ENCODE measurements around the gene KRT73. TPM values are rescaled to one million over a fixed set of nuclear protein-coding genes. Genes with fewer than 3 reads are reported as not detected.

Gene KRT73
- total RNA-seq, 4 donors from 2014 or later = 0.15 TPM; not detected in 3

DNA sequence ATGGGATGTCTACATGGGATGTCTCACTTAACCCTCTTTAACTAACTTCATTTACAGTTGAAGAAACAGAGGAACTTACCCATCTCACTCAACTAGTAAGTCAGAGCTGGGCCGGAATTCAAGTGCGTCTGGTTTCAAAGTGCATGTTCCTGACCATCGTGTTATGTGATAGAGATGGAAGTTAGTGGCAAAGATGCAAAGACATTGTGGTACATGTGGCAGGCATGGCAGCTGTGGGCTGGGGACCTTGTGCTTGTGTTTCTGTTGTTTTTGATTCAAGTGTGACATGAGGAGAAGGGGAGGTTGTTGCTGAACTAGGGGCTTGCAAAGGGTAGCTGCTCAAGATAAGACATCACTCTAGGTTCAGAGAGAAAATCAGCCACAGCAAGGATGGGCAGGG lies 42.4 kb downstream of the KRT73 start:
- WGBS, 2 donors = 90 to 93% methylated on average over 3 of the region's 3 CpGs
- no peaks in the 10 kb centered on the region for H3K9me3 ChIP-seq
- no peak overlapping the region for H3K4me3 ChIP-seq
- no peaks in the 10 kb centered on the region for H3K36me3 ChIP-seq
- TF ChIP-seq, protein P1, sequence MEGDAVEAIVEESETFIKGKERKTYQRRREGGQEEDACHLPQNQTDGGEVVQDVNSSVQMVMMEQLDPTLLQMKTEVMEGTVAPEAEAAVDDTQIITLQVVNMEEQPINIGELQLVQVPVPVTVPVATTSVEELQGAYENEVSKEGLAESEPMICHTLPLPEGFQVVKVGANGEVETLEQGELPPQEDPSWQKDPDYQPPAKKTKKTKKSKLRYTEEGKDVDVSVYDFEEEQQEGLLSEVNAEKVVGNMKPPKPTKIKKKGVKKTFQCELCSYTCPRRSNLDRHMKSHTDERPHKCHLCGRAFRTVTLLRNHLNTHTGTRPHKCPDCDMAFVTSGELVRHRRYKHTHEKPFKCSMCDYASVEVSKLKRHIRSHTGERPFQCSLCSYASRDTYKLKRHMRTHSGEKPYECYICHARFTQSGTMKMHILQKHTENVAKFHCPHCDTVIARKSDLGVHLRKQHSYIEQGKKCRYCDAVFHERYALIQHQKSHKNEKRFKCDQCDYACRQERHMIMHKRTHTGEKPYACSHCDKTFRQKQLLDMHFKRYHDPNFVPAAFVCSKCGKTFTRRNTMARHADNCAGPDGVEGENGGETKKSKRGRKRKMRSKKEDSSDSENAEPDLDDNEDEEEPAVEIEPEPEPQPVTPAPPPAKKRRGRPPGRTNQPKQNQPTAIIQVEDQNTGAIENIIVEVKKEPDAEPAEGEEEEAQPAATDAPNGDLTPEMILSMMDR (IDR thresholded peaks at IDR 0.05) = no peak
- TF ChIP-seq POLR2A (IDR thresholded peaks at IDR 0.05) = no peak
- no peak overlapping the region for H3K27ac ChIP-seq
- H3K4me1 ChIP-seq = peaks cover 7 to 35% (median 15%) of the 10 kb centered on the region in 3 donors
- H3K27me3 ChIP-seq = peaks cover 0 to 5% (median 0%) of the 10 kb centered on the region in 4 donors
- intact Hi-C loops (cut with DNase I) = loop anchor here (10.0 kb wide), 1 partner anchor 191 kb away; the partner anchor contains the start of gene KRT84
- DNase-seq = no peak

DNA sequence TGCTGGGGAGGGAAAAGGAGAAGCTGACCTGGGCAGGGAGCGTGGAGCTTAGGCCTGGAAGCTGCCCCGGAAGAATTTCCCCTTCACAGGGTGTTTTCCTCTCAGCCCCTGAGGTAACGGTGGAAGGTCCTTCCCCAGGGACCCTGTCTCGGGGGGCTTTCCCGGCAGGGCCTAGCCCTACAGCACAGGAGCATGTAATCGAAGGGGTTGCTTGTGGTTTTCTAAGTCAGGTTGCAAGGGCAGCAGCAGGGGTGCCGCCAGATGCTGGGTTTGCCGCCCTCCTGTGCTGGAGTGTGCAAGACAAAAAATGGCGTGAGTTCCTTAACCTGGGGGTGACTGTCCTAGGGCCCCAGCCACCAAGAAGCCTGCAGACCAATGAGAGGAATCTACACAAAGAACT lies 43.1 kb downstream of the KRT73 start:
- Histone ChIP-seq H3K36me3 (no peaks in the 10 kb centered on the region), H3K27me3 (peaks cover 0 to 5% (median 0%) of the 10 kb centered on the region in 4 donors), H3K4me3 (no peak overlapping the region), H3K4me1 (peaks cover 5 to 28% (median 10%) of the 10 kb centered on the region in 3 donors), H3K9me3 (no peaks in the 10 kb centered on the region), H3K27ac (no peak overlapping the region)
- intact Hi-C loops (cut with DNase I) = loop anchor here (10.0 kb wide), 1 partner anchor 190 kb away; the partner anchor contains the start of gene KRT84
- no peak for TF ChIP-seq POLR2A (IDR thresholded peaks at IDR 0.05)
- TF ChIP-seq, protein P1 (IDR thresholded peaks at IDR 0.05) = no peak
- no peak for DNase-seq
- 98 to 100% methylated on average over 2 to 7 of the region's 9 CpGs for WGBS, 2 donors

DNA sequence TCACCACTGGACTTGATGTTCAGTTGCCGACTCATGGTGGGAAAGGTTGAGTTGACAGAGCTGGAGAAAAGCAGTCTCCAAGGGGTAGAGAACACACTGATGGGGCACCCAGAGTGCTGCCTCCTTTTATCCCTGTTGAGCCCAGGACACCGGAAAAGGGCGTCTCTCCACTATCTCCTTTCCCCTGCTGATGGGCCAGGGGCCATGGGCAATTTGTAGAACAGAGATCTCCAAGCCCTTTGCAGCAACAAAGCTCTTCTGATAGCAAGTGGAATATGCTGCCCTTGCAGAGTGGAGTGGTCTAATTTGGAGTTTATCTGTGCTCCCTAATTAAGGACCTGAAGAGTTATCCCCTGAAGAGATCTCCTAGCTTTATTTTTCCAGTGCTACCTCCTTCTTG lies 44.6 kb downstream of the KRT73 start, which contains the start of gene KRT74:
TSS of gene KRT74 (minus strand) at position 101 of the 400 bp plus-strand sequence. CDS start at position 35, 66 bp downstream.
- intact Hi-C loops (cut with DNase I) = loop anchor here (10.0 kb wide), 1 partner anchor 189 kb away; the partner anchor contains the start of gene KRT84
- no peak for DNase-seq

DNA sequence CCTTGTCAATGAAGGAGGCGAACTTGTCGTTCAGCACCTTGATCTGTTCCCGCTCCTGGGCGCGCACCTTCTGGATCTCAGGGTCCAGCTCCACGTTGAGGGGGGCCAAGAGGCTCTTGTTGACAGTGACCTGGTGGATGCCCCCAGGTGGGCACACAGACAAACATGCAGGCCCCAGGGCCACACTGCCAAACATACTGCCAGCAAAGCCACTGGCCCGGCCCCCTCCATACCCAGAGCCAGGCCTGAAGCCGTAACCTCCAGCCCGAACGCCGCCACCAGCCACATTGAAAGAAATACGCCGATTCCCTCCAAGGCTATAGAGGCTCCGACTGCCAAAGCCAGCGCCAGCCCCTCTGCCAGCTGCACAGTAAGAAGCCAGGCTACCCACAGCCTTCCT lies 45.1 kb downstream of the KRT73 start:
- no peaks in the 10 kb centered on the region for H3K9me3 ChIP-seq
- H3K27ac ChIP-seq = no peak overlapping the region
- no peaks in the 10 kb centered on the region for H3K36me3 ChIP-seq
- no peak for DNase-seq
- intact Hi-C loops (cut with DNase I) = loop anchor here (10.0 kb wide), 1 partner anchor 189 kb away; the partner anchor contains the start of gene KRT84
- H3K4me1 ChIP-seq = peaks cover 0 to 8% (median 0%) of the 10 kb centered on the region in 3 donors
- H3K4me3 ChIP-seq = no peak overlapping the region
- TF ChIP-seq, protein P1 (IDR thresholded peaks at IDR 0.05) = no peak
- no peak for TF ChIP-seq POLR2A (IDR thresholded peaks at IDR 0.05)
- peaks cover 0 to 19% (median 0%) of the 10 kb centered on the region in 4 donors for H3K27me3 ChIP-seq
- WGBS, 2 donors = 87 to 100% methylated on average over 6 to 10 of the region's 15 CpGs

More for the DNA sequence above, 44.6 kb downstream of the KRT73 start, which contains the start of gene KRT74:
- no peaks in the 10 kb centered on the region for H3K9me3 ChIP-seq
- H3K27me3 ChIP-seq = peaks cover 0 to 16% (median 0%) of the 10 kb centered on the region in 4 donors
- TF ChIP-seq POLR2A (IDR thresholded peaks at IDR 0.05) = no peak
- TF ChIP-seq, protein P1 (IDR thresholded peaks at IDR 0.05) = no peak
- WGBS, 2 donors = 82 to 100% methylated on average over 3 of the region's 3 CpGs
- H3K4me3 ChIP-seq = no peak within 1 kb of the TSS
- no peaks in the 10 kb centered on the region for H3K36me3 ChIP-seq
- H3K27ac ChIP-seq = no peak within 1 kb of the TSS
- peaks cover 0 to 13% (median 0%) of the 10 kb centered on the region in 3 donors for H3K4me1 ChIP-seq

DNA sequence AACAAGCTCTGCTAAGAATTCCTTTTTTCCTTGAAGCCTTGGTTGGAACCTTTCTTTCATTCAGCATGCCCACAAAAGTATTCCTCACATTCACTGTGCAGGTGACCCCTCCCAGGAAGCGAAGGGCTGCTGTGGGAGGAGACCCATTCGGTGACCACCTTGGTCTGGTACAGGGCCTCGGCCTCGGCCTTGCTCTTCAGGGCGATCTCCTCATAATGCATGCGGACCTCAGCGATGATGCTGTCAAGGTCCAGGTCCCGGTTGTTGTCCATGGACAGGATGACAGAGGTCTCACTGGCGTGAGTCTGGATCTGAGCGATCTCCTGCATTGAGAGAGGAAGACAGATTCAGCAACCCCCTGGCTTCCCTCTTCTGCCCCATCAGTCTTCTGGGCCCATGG lies 47.8 kb downstream of the KRT73 start:
- TF ChIP-seq, protein P1 (IDR thresholded peaks at IDR 0.05) = no peak
- no peak for TF ChIP-seq POLR2A (IDR thresholded peaks at IDR 0.05)
- 92 to 98% methylated on average over 2 to 9 of the region's 10 CpGs for WGBS, 2 donors
- intact Hi-C loops (cut with DNase I) = loop anchor here (10.0 kb wide), 1 partner anchor 186 kb away; the partner anchor contains the start of gene KRT84
- H3K9me3 ChIP-seq = no peaks in the 10 kb centered on the region
- H3K27me3 ChIP-seq = peaks cover 0 to 36% (median 0%) of the 10 kb centered on the region in 4 donors
- H3K27ac ChIP-seq = no peak overlapping the region
- no peak for DNase-seq
- no peaks in the 10 kb centered on the region for H3K36me3 ChIP-seq
- H3K4me1 ChIP-seq = no peaks in the 10 kb centered on the region
- H3K4me3 ChIP-seq = no peak overlapping the region
